IMR-90 (cell line): Measurements from ENCODE around the gene SEPTIN10. TPM values are rescaled to one million over a fixed set of nuclear protein-coding genes. Genes with fewer than 3 reads are reported as not detected.

ENCODE experiments used
- ATAC-seq: fragments of 200-7000 bp; cut with Tn5 transposase; 2 replicates; pipeline ENCODE4 v1.9.1; 2020; ENCODE audit warnings: low read depth, mild to moderate bottlenecking, moderate library complexity
- BruUV-seq: library from RNA; stranded (reverse); fragments of 400-500 nt; replicated peaks from 2 replicates; lab custom pipeline; 2021; lab: Mats Ljungman, UMichigan
- CTCF ChIA-PET: fragments of 300-600 bp; formaldehyde crosslinking; extraction: SDS; loops from one replicate; lab custom pipeline; 2021; ENCODE audit warnings: antibody characterized with exemption; lab: Yijun Ruan, JAX
- POLR2A ChIA-PET: fragments of 300-600 bp; sonication (Branson Sonifier 250); formaldehyde crosslinking; loops from one replicate; lab custom pipeline; 2022; ENCODE audit warnings: antibody characterized with exemption; ENCODE audit not compliant: unreplicated experiment; lab: Charles Lee
- DNase-seq: peaks from one replicate; pipeline ENCODE4 v3.0.0; 2013
- H2AFZ ChIP-seq: replicated peaks from 2 replicates; pipeline ENCODE3; 2013; ENCODE audit warnings: low read length, mild to moderate bottlenecking; ENCODE audit not compliant: poor library complexity
- H2AK5ac ChIP-seq: 2 replicates; pipeline ENCODE4 v1.6.1; 2013; ENCODE audit warnings: low read depth, low read length, inconsistent platforms
- H2AK9ac ChIP-seq: replicated peaks from 2 replicates; pipeline ENCODE3; 2013; ENCODE audit warnings: mild to moderate bottlenecking, low read depth, low read length, moderate library complexity; ENCODE audit not compliant: poor library complexity
- H2BK120ac ChIP-seq: 2 replicates; pipeline ENCODE4 v1.6.1; 2013; ENCODE audit warnings: low read depth, low read length, inconsistent platforms
- H2BK15ac ChIP-seq: 3 replicates; pipeline ENCODE4 v1.6.1; 2013; ENCODE audit warnings: low read depth, low read length, inconsistent platforms
- H2BK20ac ChIP-seq: 2 replicates; pipeline ENCODE4 v1.6.1; 2013; ENCODE audit warnings: low read depth, mild to moderate bottlenecking, inconsistent platforms, low read length, moderate library complexity
- H2BK5ac ChIP-seq: 2 replicates; pipeline ENCODE4 v1.6.1; 2013; ENCODE audit warnings: mild to moderate bottlenecking, low read depth, low read length, inconsistent platforms; ENCODE audit not compliant: poor library complexity, severe bottlenecking
- H3K14ac ChIP-seq: replicated peaks from 2 replicates; pipeline ENCODE4 v1.6.1; 2013; ENCODE audit warnings: low read depth, low read length, inconsistent platforms
- H3K18ac ChIP-seq: 2 replicates; pipeline ENCODE4 v1.6.1; 2013; ENCODE audit warnings: low read depth, low read length, control low read depth
- H3K23ac ChIP-seq: 2 replicates; pipeline ENCODE4 v1.6.1; 2013; ENCODE audit warnings: low read depth, low read length, inconsistent platforms
- H3K27ac ChIP-seq: 2 replicates; pipeline ENCODE4 v1.5.1; 2013; ENCODE audit warnings: mild to moderate bottlenecking, control low read depth, low read length; ENCODE audit not compliant: insufficient read depth
- H3K27me3 ChIP-seq: 2 replicates; pipeline ENCODE4 v1.6.1; 2013; ENCODE audit warnings: low read length; ENCODE audit not compliant: control insufficient read depth, insufficient read depth
- H3K36me3 ChIP-seq: 2 replicates; pipeline ENCODE4 v1.6.1; 2013; ENCODE audit warnings: low read length, mixed read lengths; ENCODE audit not compliant: control insufficient read depth, insufficient read depth
- H3K4ac ChIP-seq: 2 replicates; pipeline ENCODE4 v1.6.1; 2013; ENCODE audit warnings: low read depth, low read length, inconsistent platforms
- H3K4me1 ChIP-seq: 2 replicates; pipeline ENCODE4 v1.6.1; 2013; ENCODE audit warnings: low read length, mixed read lengths; ENCODE audit not compliant: control insufficient read depth, insufficient read depth
- H3K4me2 ChIP-seq: 2 replicates; pipeline ENCODE4 v1.6.1; 2013; ENCODE audit warnings: low read depth, mild to moderate bottlenecking, control low read depth, low read length, moderate library complexity
- H3K4me3 ChIP-seq: 2 replicates; pipeline ENCODE4 v1.5.1; 2013; ENCODE audit warnings: low read depth, mild to moderate bottlenecking, control low read depth, low read length, moderate library complexity; ENCODE audit not compliant: insufficient read depth
- H3K56ac ChIP-seq: 2 replicates; pipeline ENCODE4 v1.6.1; 2013; ENCODE audit warnings: low read length, inconsistent platforms; ENCODE audit not compliant: insufficient read depth; ENCODE audit errors: extremely low read depth
- H3K79me1 ChIP-seq, 2 experiments: 2 replicates each; pipeline ENCODE4 v1.6.1; 2013; ENCODE audit warnings: low read length in 2 of 2, inconsistent platforms in 1 of 2, low read depth in 1 of 2
- H3K9ac ChIP-seq: 2 replicates; pipeline ENCODE4 v1.6.1; 2013; ENCODE audit warnings: low read depth, low read length, control low read depth
- H3K9me1 ChIP-seq: 2 replicates; pipeline ENCODE4 v1.6.1; 2013; ENCODE audit warnings: low read length, inconsistent platforms; ENCODE audit not compliant: insufficient read depth
- H3K9me3 ChIP-seq: 2 replicates; pipeline ENCODE4 v1.6.1; 2013; ENCODE audit warnings: low read length; ENCODE audit not compliant: control insufficient read depth, insufficient read depth
- H4K20me1 ChIP-seq: 2 replicates; pipeline ENCODE4 v1.6.1; 2013; ENCODE audit warnings: low read length, inconsistent platforms; ENCODE audit not compliant: insufficient read depth
- H4K5ac ChIP-seq: 2 replicates; pipeline ENCODE4 v1.6.1; 2013; ENCODE audit warnings: mild to moderate bottlenecking, low read depth, low read length, control low read depth
- H4K8ac ChIP-seq, 2 experiments: 2 replicates each; pipeline ENCODE4 v1.6.1; 2013; ENCODE audit warnings: low read depth in 2 of 2, low read length in 2 of 2, control low read depth in 1 of 2, inconsistent platforms in 1 of 2
- H4K91ac ChIP-seq: 2 replicates; pipeline ENCODE4 v1.6.1; 2013; ENCODE audit warnings: low read depth, low read length, inconsistent platforms; ENCODE audit not compliant: insufficient read depth
- BHLHE40 ChIP-seq: fragments of 150-350 bp; IDR thresholded peaks from 2 replicates; pipeline ENCODE4 v1.6.1; 2016; ENCODE audit warnings: mild to moderate bottlenecking, low read depth, low read length
- CEBPB ChIP-seq: IDR thresholded peaks from 2 replicates; pipeline ENCODE4 v1.6.1; 2012; ENCODE audit warnings: low read depth, low read length, improper control_type of control experiment
- CHD1 ChIP-seq: IDR thresholded peaks from 2 replicates; pipeline ENCODE4 v1.6.1; 2012; ENCODE audit warnings: low read depth, low read length, improper control_type of control experiment
- CTCF ChIP-seq: conservative IDR thresholded peaks from 2 replicates; pipeline ENCODE4 v1.5.1; 2012; ENCODE audit warnings: mild to moderate bottlenecking, low read depth, low read length, improper control_type of control experiment
- FOS ChIP-seq: fragments of 150-350 bp; IDR thresholded peaks from 2 replicates; pipeline ENCODE4 v1.6.1; 2016; ENCODE audit warnings: low read depth, low read length
- MAFK ChIP-seq: IDR thresholded peaks from 2 replicates; pipeline ENCODE4 v1.6.1; 2012; ENCODE audit warnings: low read depth, low read length, improper control_type of control experiment
- MAZ ChIP-seq: IDR thresholded peaks from 2 replicates; pipeline ENCODE4 v1.6.1; 2012; ENCODE audit warnings: low read depth, mild to moderate bottlenecking, low read length, improper control_type of control experiment, moderate library complexity, borderline replicate concordance
- MXI1 ChIP-seq: IDR thresholded peaks from 2 replicates; pipeline ENCODE4 v1.6.1; 2012; ENCODE audit warnings: low read depth, mild to moderate bottlenecking, low read length, moderate library complexity, borderline replicate concordance
- NFE2L2 ChIP-seq: fragments of 150-350 bp; IDR thresholded peaks from 2 replicates; pipeline ENCODE4 v1.6.1; 2016; ENCODE audit warnings: low read depth, mild to moderate bottlenecking, low read length
- POLR2A ChIP-seq: IDR thresholded peaks from 2 replicates; pipeline ENCODE4 v1.6.1; 2012; ENCODE audit warnings: mild to moderate bottlenecking, low read depth, low read length
- RAD21 ChIP-seq: IDR thresholded peaks from 2 replicates; pipeline ENCODE4 v1.6.1; 2012; ENCODE audit warnings: low read length, improper control_type of control experiment
- RCOR1 ChIP-seq: IDR thresholded peaks from 2 replicates; pipeline ENCODE4 v1.6.1; 2012; ENCODE audit warnings: mild to moderate bottlenecking, low read length, improper control_type of control experiment; ENCODE audit not compliant: insufficient replicate concordance
- RFX5 ChIP-seq: IDR thresholded peaks from 2 replicates; pipeline ENCODE4 v1.8.0; 2012; ENCODE audit warnings: low read depth, mild to moderate bottlenecking, low read length, moderate library complexity
- SMC3 ChIP-seq: fragments of 150-350 bp; IDR thresholded peaks from 2 replicates; pipeline ENCODE4 v1.6.1; 2016; ENCODE audit warnings: low read depth, mild to moderate bottlenecking, antibody characterized with exemption, low read length, moderate library complexity
- USF2 ChIP-seq: fragments of 150-350 bp; IDR thresholded peaks from 2 replicates; pipeline ENCODE4 v1.6.1; 2017; ENCODE audit warnings: mild to moderate bottlenecking, antibody characterized with exemption, low read length, low read depth
- WGBS, 2 experiments: methylation state at CpG; one replicate each; pipeline versions ENCODE4 v1.1.5 to v1.1.7; 2013; ENCODE audit warnings: missing lambda C conversion rate in 2 of 2; ENCODE audit not compliant: insufficient read length in 1 of 2; ENCODE audit errors: extremely low coverage in 2 of 2; 5-methylcytosine and 5-hydroxymethylcytosine counted together
- dilution Hi-C: fragments of 300-500 bp; cut with HindIII; formaldehyde crosslinking; loops from one replicate; pipeline ENCODE4 v1.14.3; 2018; ENCODE audit warnings: low sequenced_read_pairs; ENCODE audit not compliant: unreplicated experiment
- in situ Hi-C: fragments of 300-500 bp; cut with MboI; formaldehyde crosslinking; loops from 3 replicates; pipeline ENCODE4 v1.14.3; 2019; ENCODE audit warnings: low sequenced_read_pairs, inconsistent platforms, mixed read lengths
- intact Hi-C: fragments of 100-400 bp; cut with micrococcal nuclease; formaldehyde crosslinking; loops from 2 replicates; pipeline ENCODE4 v1.10.0; 2022
- polyA plus RNA-seq, 3 experiments: library from polyadenylated mRNA; depleted of rRNA; stranded (reverse); fragments of >200 nt; gene quantifications; 2 replicates each; pipeline ENCODE4 v1.2.3, GENCODE V29; 2012; ENCODE audit warnings: low replicate concordance in 1 of 3
- total RNA-seq: library from RNA; depleted of rRNA; stranded (reverse); fragments of >200 nt; gene quantifications from 2 replicates; pipeline ENCODE4 v1.2.3, GENCODE V29; 2012

Gene SEPTIN10
- total and polyA plus RNA-seq, 2 of the 4 experiments (the other 2 are of a cell fraction): 55.4 to 82.6 TPM

GRCh38 chr2:109558076-109558882, 55.5 kb downstream of the SEPTIN10 start:
- H3K4ac ChIP-seq: peak overlapping the region; percentile 45; the same call in 1 of the 2 replicates
- peak overlapping the region; percentile 67; the same call in 2 of the 3 replicates for H2BK15ac ChIP-seq
- intact Hi-C loops: loop anchor here (5.0 to 10.0 kb wide), 2 partner anchors 39 to 147 kb away; no protein-coding TSS in a partner anchor
- H4K8ac ChIP-seq: no peak overlapping the region
- peak overlapping the region; percentile 33; the same call in 1 of the 2 replicates for H4K91ac ChIP-seq
- in situ Hi-C loops: no loop called here
- no peak overlapping the region for H3K4me3 ChIP-seq
- WGBS, 2 experiments: no CpG with 5 or more reads among the region's 9 CpGs
- H3K9ac ChIP-seq: no peak overlapping the region
- BruUV-seq: no TSS peak
- peak overlapping the region; percentile 22; the same call in 1 of the 2 replicates for H3K4me2 ChIP-seq
- DNase-seq (peak; percentile 83), ATAC-seq (peak; percentile 35)
- H4K20me1 ChIP-seq: no peaks in the 10 kb centered on the region
- ChIA-PET POLR2A (interaction anchor here (0.5 kb wide), 1 partner anchor 12 kb away, joined by 3 read pairs; no protein-coding TSS in a partner anchor), CTCF (interaction anchor here (1.6 kb wide), 1 partner anchor 12 kb away, joined by 10 read pairs; no protein-coding TSS in a partner anchor)
- H3K9me1 ChIP-seq: peaks cover 15% of the 10 kb centered on the region
- no peaks in the 10 kb centered on the region for H3K27me3 ChIP-seq
- no peak overlapping the region for H2AFZ ChIP-seq
- H3K79me1 ChIP-seq: peaks cover 9 to 58% of the 10 kb centered on the region in 2 experiments
- no peak overlapping the region; the same call in 1 of the 2 replicates for H3K18ac ChIP-seq
- no peak overlapping the region; the same call in 1 of the 2 replicates for H2BK120ac ChIP-seq
- H2AK5ac ChIP-seq: no peak overlapping the region; the same call in 1 of the 2 replicates
- H4K5ac ChIP-seq: no peak overlapping the region
- H3K9me3 ChIP-seq: no peaks in the 10 kb centered on the region
- H3K14ac ChIP-seq: 0 out of 2 replicates have a peak overlapping the region, but pooled peaks have one; percentile 59
- H3K56ac ChIP-seq: no peak overlapping the region
- H3K4me1 ChIP-seq: peaks cover 6% of the 10 kb centered on the region
- dilution Hi-C loops: no loop called here
- peaks cover 9% of the 10 kb centered on the region for H3K36me3 ChIP-seq
- peak overlapping the region; percentile 74; the same call in 1 of the 2 replicates for H3K23ac ChIP-seq
- H2BK5ac ChIP-seq: peak overlapping the region; percentile 8
- no peak overlapping the region for H2AK9ac ChIP-seq
- H3K27ac ChIP-seq: no peak overlapping the region
- peak overlapping the region; percentile 62; the same call in 1 of the 2 replicates for H2BK20ac ChIP-seq
- no peak for TF ChIP-seq CHD1
- no peak for TF ChIP-seq RAD21
- no peak for TF ChIP-seq CTCF
- TF ChIP-seq RCOR1: no peak
- TF ChIP-seq CEBPB: peak; percentile 92
- TF ChIP-seq USF2: peak; percentile 23; the same call in 1 of the 2 replicates
- TF ChIP-seq MAZ: no peak
- no peak for TF ChIP-seq SMC3
- no peak for TF ChIP-seq MXI1
- 0 out of 2 replicates have a peak, but pooled peaks have one; percentile 30 for TF ChIP-seq FOS
- TF ChIP-seq BHLHE40: no peak; the same call in 1 of the 2 replicates
- peak; percentile 97 for TF ChIP-seq NFE2L2
- TF ChIP-seq MAFK: peak; percentile 75
- no peak for TF ChIP-seq POLR2A
- TF ChIP-seq RFX5: no peak
